Fibroblast of lung (primary cell): ENCODE data around the gene ZSCAN2.

Experiments
- EZH2 ChIP-seq: IDR thresholded peaks from 2 replicates; pipeline ENCODE4 v1.5.1; 2012; ENCODE audit warnings: low read length, control low read depth, mild to moderate bottlenecking; ENCODE audit errors: missing control alignments
- TF ChIP-seq, protein P1 (sequence below), 2 donors: IDR thresholded peaks in 1 of 2; conservative IDR thresholded peaks in 1 of 2; 1 replicate in 1 of 2; 2 replicates in 1 of 2; pipeline ENCODE4 v1.5.1; 2011 to 2012; ENCODE audit warnings: low read length in 2 of 2, control low read depth in 1 of 2, inconsistent platforms in 1 of 2, low read depth in 1 of 2, mild to moderate bottlenecking in 1 of 2

- TF ChIP-seq EZH2: no peak
- TF ChIP-seq, protein P1, sequence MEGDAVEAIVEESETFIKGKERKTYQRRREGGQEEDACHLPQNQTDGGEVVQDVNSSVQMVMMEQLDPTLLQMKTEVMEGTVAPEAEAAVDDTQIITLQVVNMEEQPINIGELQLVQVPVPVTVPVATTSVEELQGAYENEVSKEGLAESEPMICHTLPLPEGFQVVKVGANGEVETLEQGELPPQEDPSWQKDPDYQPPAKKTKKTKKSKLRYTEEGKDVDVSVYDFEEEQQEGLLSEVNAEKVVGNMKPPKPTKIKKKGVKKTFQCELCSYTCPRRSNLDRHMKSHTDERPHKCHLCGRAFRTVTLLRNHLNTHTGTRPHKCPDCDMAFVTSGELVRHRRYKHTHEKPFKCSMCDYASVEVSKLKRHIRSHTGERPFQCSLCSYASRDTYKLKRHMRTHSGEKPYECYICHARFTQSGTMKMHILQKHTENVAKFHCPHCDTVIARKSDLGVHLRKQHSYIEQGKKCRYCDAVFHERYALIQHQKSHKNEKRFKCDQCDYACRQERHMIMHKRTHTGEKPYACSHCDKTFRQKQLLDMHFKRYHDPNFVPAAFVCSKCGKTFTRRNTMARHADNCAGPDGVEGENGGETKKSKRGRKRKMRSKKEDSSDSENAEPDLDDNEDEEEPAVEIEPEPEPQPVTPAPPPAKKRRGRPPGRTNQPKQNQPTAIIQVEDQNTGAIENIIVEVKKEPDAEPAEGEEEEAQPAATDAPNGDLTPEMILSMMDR (conservative IDR thresholded peaks at IDR 0.05 in 1 of 2, IDR thresholded peaks at IDR 0.05 in 1 of 2; ENCODE audit: low read depth in 1 of 2, low read length in 2 of 2): no peak
These were observed 28.6 kb upstream of the ZSCAN2 start for GRCh38 chr15:84572231-84572630.
